Renal cortex interstitium (tissue), 11 donors: ENCODE data around the gene URAD. TPM values are rescaled to one million over a fixed set of nuclear protein-coding genes. Genes with fewer than 3 reads are reported as not detected.

Experiments
- DNase-seq, 11 donors: peaks; one replicate each; pipeline ENCODE4 v3.0.0-alpha.2; 2013; ENCODE audit warnings: low read depth in 9 of 11, low spot score in 4 of 11; ENCODE audit errors: extremely low read depth in 1 of 11
- polyA plus RNA-seq, 3 donors: library from polyadenylated mRNA; unstranded; fragments of 120-200 nt; gene quantifications; one replicate each; pipeline ENCODE4 v1.2.1, GENCODE V29; 2013; ENCODE audit not compliant: insufficient read length in 3 of 3

URAD gene
- polyA plus RNA-seq, 3 donors: not detected

- no peak for DNase-seq
These were observed 25.0 kb downstream of the URAD start for GRCh38 chr13:27963491-27963890.

- no peak for DNase-seq
These were observed 25.5 kb downstream of the URAD start for GRCh38 chr13:27962982-27963381.

- DNase-seq: no peak
These were observed 26.2 kb downstream of the URAD start for GRCh38 chr13:27962128-27962841.

- no peak for DNase-seq
These were observed 27.0 kb downstream of the URAD start for GRCh38 chr13:27961227-27962085.

- DNase-seq: no peak
These were observed 27.9 kb downstream of the URAD start for GRCh38 chr13:27960362-27961226.

- no peak for DNase-seq
These were observed 28.5 kb downstream of the URAD start for GRCh38 chr13:27959976-27960361.

GRCh38 chr13:27956576-27957300 lies 31.8 kb downstream of the URAD start:
- DNase-seq: no peak

GRCh38 chr13:27955014-27955591 lies 33.4 kb downstream of the URAD start:
- DNase-seq: no peak

GRCh38 chr13:27954406-27954851 lies 34.1 kb downstream of the URAD start:
- no peak for DNase-seq

GRCh38 chr13:27953676-27954405 lies 34.7 kb downstream of the URAD start:
- peak; percentile 38 to 84 (median 73) for DNase-seq

GRCh38 chr13:27952876-27953675 lies 35.4 kb downstream of the URAD start:
- no peak for DNase-seq

- no peak for DNase-seq
These were observed 45.5 kb downstream of the URAD start for GRCh38 chr13:27942972-27943371.

GRCh38 chr13:27933580-27934328 lies 54.7 kb downstream of the URAD start:
- DNase-seq: no peak

- no peak for DNase-seq
These were observed 55.4 kb downstream of the URAD start for GRCh38 chr13:27933118-27933517.

- no peak for DNase-seq
These were observed 58.6 kb downstream of the URAD start for GRCh38 chr13:27929868-27930267.
